Body of pancreas (tissue), 4 donors: Measurements from ENCODE around the gene MARCKS. TPM values are rescaled to one million over a fixed set of nuclear protein-coding genes. Genes with fewer than 3 reads are reported as not detected.

Experiments used
- ATAC-seq: fragments of 150-250 bp; one replicate; pipeline ENCODE4 v1.9.1; 2016
- DNase-seq, 4 donors: peaks; one replicate each; pipeline ENCODE4 v3.0.0-alpha.2; 2019
- H3K27ac ChIP-seq, 4 donors: fragments of 200-600 bp; sonication (generic); 1 replicate in 3 of 4; 2 replicates in 1 of 4; pipeline versions ENCODE4 v1.5.1 to v1.6.1; 2016 to 2019; ENCODE audit warnings: mild to moderate bottlenecking in 1 of 4, mixed read lengths in 1 of 4, moderate library complexity in 1 of 4
- H3K27me3 ChIP-seq, 2 donors: fragments of 200-600 bp; sonication (generic); one replicate each; pipeline ENCODE4 v1.6.0; 2016; ENCODE audit warnings: mild to moderate bottlenecking in 1 of 2
- H3K36me3 ChIP-seq, 2 donors: fragments of 200-600 bp; sonication (generic); replicated peaks in 1 of 2; 2 replicates each; pipeline ENCODE4 v1.5.1; 2016; ENCODE audit warnings: low read depth in 2 of 2; ENCODE audit not compliant: insufficient read depth in 1 of 2
- H3K4me1 ChIP-seq: fragments of 200-600 bp; sonication (generic); one replicate; pipeline ENCODE4 v1.6.0; 2016
- H3K4me3 ChIP-seq, 2 donors: fragments of 200-600 bp; sonication (generic); 1 replicate in 1 of 2; 2 replicates in 1 of 2; pipeline ENCODE4 v1.5.1; 2016 to 2019
- H3K9me3 ChIP-seq, 3 donors: fragments of 200-600 bp; sonication (generic); 1 replicate in 2 of 3; 2 replicates in 1 of 3; pipeline ENCODE4 v1.5.1; 2016
- POLR2A ChIP-seq, 3 donors: fragments of 450-650 bp; IDR thresholded peaks; one replicate each; pipeline ENCODE4 v1.6.1; 2016; ENCODE audit warnings: antibody characterized with exemption in 3 of 3, mild to moderate bottlenecking in 2 of 3
- WGBS, 2 donors: methylation state at CpG; one replicate each; pipeline ENCODE4 v1.1.5; 2017; 5-methylcytosine and 5-hydroxymethylcytosine counted together
- intact Hi-C: fragments of 100-400 bp; cut with DNase I; formaldehyde crosslinking; loops from one replicate; pipeline ENCODE4 v1.15.1; 2023
- total RNA-seq, 2 donors: library from RNA; depleted of rRNA; stranded (reverse); fragments of >200 nt; gene quantifications; one replicate each; pipeline ENCODE4 v1.1.0, GENCODE V29; 2016
- TF ChIP-seq, protein P1 (sequence below), 7 experiments: fragments of 450-650 bp in 4 of 7; fragments of 200-600 bp in 3 of 7; sonication (generic) in 3 of 7; IDR thresholded peaks; one replicate each; pipeline ENCODE4 v1.5.1; 2016 to 2019; ENCODE audit warnings: antibody characterized with exemption in 7 of 7

Gene MARCKS
- total RNA-seq, 2 donors from 2014 or later = 68.5 to 109 TPM

DNA sequence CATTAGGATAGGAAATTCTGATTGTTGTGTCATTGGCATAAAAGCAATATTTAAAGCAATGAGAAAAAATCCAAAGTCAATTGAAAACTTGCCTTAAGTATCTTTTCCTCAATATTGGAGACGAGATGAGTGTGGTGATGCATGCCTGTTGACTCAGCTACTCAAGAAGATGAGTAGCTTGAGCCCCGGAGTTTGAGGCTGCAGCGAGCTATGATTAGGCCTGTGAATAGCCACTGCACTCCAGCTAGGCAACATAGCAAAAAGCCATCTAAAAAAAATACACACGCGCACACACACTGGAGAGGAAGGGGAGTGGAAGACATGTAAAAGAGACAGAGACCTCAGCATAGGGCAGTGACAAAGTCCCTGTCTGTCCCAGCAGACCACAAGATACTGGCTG, 9.7 kb upstream of the MARCKS start:
- H3K27me3 ChIP-seq = no peaks in the 10 kb centered on the region
- no peaks in the 10 kb centered on the region for H3K36me3 ChIP-seq
- intact Hi-C loops = no loop called here
- TF ChIP-seq, protein P1, sequence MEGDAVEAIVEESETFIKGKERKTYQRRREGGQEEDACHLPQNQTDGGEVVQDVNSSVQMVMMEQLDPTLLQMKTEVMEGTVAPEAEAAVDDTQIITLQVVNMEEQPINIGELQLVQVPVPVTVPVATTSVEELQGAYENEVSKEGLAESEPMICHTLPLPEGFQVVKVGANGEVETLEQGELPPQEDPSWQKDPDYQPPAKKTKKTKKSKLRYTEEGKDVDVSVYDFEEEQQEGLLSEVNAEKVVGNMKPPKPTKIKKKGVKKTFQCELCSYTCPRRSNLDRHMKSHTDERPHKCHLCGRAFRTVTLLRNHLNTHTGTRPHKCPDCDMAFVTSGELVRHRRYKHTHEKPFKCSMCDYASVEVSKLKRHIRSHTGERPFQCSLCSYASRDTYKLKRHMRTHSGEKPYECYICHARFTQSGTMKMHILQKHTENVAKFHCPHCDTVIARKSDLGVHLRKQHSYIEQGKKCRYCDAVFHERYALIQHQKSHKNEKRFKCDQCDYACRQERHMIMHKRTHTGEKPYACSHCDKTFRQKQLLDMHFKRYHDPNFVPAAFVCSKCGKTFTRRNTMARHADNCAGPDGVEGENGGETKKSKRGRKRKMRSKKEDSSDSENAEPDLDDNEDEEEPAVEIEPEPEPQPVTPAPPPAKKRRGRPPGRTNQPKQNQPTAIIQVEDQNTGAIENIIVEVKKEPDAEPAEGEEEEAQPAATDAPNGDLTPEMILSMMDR (IDR thresholded peaks at IDR 0.05) = no peak
- TF ChIP-seq POLR2A (IDR thresholded peaks at IDR 0.05) = no peak
- DNase-seq = no peak
- no peak overlapping the region for H3K27ac ChIP-seq
- H3K4me1 ChIP-seq = no peaks in the 10 kb centered on the region
- ATAC-seq = no peak
- no peak overlapping the region for H3K4me3 ChIP-seq
- WGBS, 2 donors = 94 to 96% methylated on average over 5 of the region's 5 CpGs
- no peaks in the 10 kb centered on the region for H3K9me3 ChIP-seq

DNA sequence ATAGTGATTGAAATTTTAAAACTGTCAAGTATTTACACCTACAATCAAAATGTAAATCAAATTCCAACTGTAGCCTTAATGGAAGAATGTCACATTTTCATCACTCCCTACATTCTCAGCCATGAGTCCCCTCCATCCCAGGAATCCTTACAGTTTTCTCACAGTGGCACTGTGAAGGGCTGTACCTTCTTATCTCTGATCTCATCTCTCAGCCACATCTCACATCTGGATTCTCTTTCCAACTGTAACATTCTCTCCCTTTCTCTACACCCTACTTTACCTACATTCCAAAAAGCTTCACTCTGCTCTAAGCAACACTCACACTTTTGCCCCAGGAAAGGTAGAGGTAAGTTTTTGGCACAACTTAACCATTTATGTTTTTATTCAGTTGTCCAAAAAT, 8.9 kb upstream of the MARCKS start:
- no peaks in the 10 kb centered on the region for H3K9me3 ChIP-seq
- no peaks in the 10 kb centered on the region for H3K27me3 ChIP-seq
- ATAC-seq (no peak), DNase-seq (no peak)
- H3K27ac ChIP-seq = no peak overlapping the region
- no peaks in the 10 kb centered on the region for H3K4me1 ChIP-seq
- TF ChIP-seq, protein P1 (IDR thresholded peaks at IDR 0.05) = no peak
- H3K36me3 ChIP-seq = no peaks in the 10 kb centered on the region
- H3K4me3 ChIP-seq = no peak overlapping the region
- intact Hi-C loops = no loop called here

DNA sequence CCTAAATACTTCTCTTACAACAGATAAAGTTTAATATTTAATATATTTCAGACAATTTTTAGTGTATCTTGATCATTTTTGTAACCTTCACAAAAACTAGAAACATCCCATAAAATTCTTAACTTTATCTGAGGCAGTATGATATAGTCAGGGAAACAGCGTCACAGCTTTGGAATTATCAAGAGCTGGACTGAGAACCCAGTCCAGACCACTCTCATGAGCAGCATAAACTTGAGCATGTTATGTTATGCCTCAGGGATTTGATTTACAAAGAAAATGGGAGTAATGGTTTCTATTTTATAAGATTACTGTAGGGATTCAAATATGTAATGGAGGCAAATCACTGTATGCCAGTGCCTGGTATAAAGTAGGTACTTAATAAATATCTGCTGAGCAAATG, 8.3 kb upstream of the MARCKS start:
- Histone ChIP-seq H3K27me3 (no peaks in the 10 kb centered on the region), H3K4me1 (peaks cover under 1% of the 10 kb centered on the region), H3K36me3 (no peaks in the 10 kb centered on the region), H3K9me3 (no peaks in the 10 kb centered on the region), H3K4me3 (no peak overlapping the region), H3K27ac (no peak overlapping the region)
- TF ChIP-seq, protein P1 (IDR thresholded peaks at IDR 0.05) = no peak
- no peak for TF ChIP-seq POLR2A (IDR thresholded peaks at IDR 0.05)
- 96% methylated on average over 1 of the region's 1 CpG for WGBS, 2 donors
- DNase-seq (no peak), ATAC-seq (no peak)
- intact Hi-C loops = no loop called here

DNA sequence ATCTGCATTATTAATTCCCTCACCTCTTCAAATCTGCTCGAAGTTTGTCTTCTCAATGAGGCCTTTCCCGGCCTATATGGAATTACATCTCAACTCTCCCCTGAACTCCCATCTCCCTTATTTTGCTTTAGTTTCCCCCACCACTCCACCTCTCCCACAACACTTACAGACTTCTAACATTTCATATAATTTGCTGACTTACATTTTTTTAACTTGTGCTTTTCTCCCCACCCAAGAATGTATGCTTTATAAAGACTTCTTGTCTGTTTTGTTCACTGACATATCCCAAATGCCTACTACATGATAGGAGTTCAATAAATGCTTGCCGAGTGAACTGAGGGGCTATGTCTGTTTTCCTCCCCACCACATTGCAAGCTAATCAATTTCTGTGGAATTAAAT, 3.9 kb upstream of the MARCKS start:
- TF ChIP-seq POLR2A (IDR thresholded peaks at IDR 0.05) = no peak
- TF ChIP-seq, protein P1 (IDR thresholded peaks at IDR 0.05) = no peak
- no peaks in the 10 kb centered on the region for H3K27me3 ChIP-seq
- H3K4me3 ChIP-seq = no peak overlapping the region
- H3K9me3 ChIP-seq = no peaks in the 10 kb centered on the region
- no peaks in the 10 kb centered on the region for H3K36me3 ChIP-seq
- intact Hi-C loops = no loop called here
- no peak overlapping the region for H3K27ac ChIP-seq
- 88 to 96% methylated on average over 3 of the region's 3 CpGs for WGBS, 2 donors
- DNase-seq (no peak), ATAC-seq (no peak)
- H3K4me1 ChIP-seq = peaks cover 9% of the 10 kb centered on the region
